Airway epithelial cell (primary cell): ENCODE results near the gene OR4M2. TPM values are rescaled to one million over a fixed set of nuclear protein-coding genes. Genes with fewer than 3 reads are reported as not detected.

Source experiments
- total RNA-seq: library from RNA; depleted of rRNA; stranded (reverse); fragments of >200 nt; gene quantifications from 2 replicates; pipeline ENCODE4 v1.2.3, GENCODE V29; 2015

The OR4M2 gene, protein sequence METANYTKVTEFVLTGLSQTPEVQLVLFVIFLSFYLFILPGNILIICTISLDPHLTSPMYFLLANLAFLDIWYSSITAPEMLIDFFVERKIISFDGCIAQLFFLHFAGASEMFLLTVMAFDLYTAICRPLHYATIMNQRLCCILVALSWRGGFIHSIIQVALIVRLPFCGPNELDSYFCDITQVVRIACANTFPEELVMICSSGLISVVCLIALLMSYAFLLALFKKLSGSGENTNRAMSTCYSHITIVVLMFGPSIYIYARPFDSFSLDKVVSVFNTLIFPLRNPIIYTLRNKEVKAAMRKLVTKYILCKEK
- total RNA-seq, result not detected in 2 replicates

DNA sequence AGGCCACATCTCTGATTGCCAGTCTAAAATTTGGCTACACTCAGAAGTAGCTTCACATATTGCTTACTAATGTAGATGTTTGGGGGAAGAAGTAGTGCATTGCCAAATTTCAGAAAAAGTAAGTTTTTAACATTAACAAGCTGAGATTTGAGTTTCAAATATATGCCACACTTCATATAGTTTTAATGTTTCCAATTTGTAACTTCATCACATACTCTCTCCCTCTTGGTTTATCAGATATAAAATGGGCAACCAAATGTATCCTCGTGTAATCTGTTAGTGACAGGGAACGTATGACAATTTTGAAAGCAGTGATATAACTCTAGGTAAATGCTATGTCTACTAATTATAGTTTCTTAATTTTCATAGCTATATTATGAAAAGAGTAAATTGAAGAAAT lies at the start of gene OR4M2:
Gene OR4M2, plus strand, starts transcription at position 301 of the 400 bp plus-strand sequence. Its CDS starts 98 bp downstream, at position 399.

Other genes with a start within 250 kb of the OR4M2 start
- not detected in 2 replicates for gene POTEB, start 202.8 kb upstream of the OR4M2 start, total RNA-seq